ENCODE measurements around the gene ZSCAN4. TPM values are rescaled to one million over a fixed set of nuclear protein-coding genes. Genes with fewer than 3 reads are reported as not detected.

Gene ZSCAN4
- total RNA-seq, 1 experiment from 2014 or later: not detected

DNA sequence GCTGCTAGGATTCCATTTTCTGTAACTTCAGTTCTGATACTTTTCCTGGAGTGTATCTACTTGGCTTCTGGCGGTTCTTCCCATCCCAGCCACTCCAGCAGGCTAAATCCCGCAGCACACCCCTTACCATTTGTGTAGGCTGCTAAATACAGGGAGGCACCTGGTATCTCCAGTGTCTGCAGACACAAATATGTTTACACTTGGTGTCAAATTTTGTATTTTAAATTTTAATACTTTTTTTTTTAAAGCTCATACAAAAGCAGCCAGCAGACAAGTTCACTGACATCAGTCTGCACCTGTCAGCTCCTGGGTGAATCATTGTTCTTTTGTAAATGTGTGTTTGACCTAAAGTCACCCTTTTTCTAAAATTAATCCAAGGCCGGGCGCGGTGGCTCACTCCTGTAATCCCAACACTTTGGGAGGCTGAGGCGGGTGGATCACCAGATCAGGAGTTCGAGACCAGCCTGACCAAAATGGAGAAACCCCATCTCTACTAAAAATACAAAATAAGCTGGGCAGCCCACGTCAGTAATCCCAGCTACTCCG, 3.4 kb upstream of the ZSCAN4 start:
- BruUV-seq (replicated peaks): no TSS peak
- no peak for DNase-seq (ENCODE audit: unreplicated experiment)
- no peak overlapping the region for H3K27ac Mint-ChIP-seq (ENCODE audit: low read depth, unreplicated experiment)
- peaks cover 5% of the 10 kb centered on the region for H3K4me1 Mint-ChIP-seq (ENCODE audit: insufficient read depth, unreplicated experiment)
- peaks cover 14% of the 10 kb centered on the region for H3K27me3 Mint-ChIP-seq (ENCODE audit: insufficient read depth, unreplicated experiment)
- H3K4me3 Mint-ChIP-seq (ENCODE audit: unreplicated experiment): no peak overlapping the region
- POLR2A ChIA-PET: interaction anchor here (0.5 to 2.3 kb wide), 4 partner anchors 9 to 242 kb away, joined by 3 to 8 read pairs (median 4); partner anchors contain the start of gene ZNF551
- intact Hi-C loops (cut with micrococcal nuclease): no loop called here
- H3K36me3 Mint-ChIP-seq (ENCODE audit: insufficient read depth, unreplicated experiment): no peaks in the 10 kb centered on the region
- CTCF ChIA-PET: interaction anchor here (0.6 kb wide), 1 partner anchor 186 kb away, joined by 3 read pairs; no protein-coding TSS in a partner anchor
- no peaks in the 10 kb centered on the region for H3K9me3 Mint-ChIP-seq (ENCODE audit: unreplicated experiment)
- TF ChIP-seq, protein P1, sequence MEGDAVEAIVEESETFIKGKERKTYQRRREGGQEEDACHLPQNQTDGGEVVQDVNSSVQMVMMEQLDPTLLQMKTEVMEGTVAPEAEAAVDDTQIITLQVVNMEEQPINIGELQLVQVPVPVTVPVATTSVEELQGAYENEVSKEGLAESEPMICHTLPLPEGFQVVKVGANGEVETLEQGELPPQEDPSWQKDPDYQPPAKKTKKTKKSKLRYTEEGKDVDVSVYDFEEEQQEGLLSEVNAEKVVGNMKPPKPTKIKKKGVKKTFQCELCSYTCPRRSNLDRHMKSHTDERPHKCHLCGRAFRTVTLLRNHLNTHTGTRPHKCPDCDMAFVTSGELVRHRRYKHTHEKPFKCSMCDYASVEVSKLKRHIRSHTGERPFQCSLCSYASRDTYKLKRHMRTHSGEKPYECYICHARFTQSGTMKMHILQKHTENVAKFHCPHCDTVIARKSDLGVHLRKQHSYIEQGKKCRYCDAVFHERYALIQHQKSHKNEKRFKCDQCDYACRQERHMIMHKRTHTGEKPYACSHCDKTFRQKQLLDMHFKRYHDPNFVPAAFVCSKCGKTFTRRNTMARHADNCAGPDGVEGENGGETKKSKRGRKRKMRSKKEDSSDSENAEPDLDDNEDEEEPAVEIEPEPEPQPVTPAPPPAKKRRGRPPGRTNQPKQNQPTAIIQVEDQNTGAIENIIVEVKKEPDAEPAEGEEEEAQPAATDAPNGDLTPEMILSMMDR (IDR thresholded peaks at IDR 0.05; ENCODE audit: unreplicated experiment): no peak

DNA sequence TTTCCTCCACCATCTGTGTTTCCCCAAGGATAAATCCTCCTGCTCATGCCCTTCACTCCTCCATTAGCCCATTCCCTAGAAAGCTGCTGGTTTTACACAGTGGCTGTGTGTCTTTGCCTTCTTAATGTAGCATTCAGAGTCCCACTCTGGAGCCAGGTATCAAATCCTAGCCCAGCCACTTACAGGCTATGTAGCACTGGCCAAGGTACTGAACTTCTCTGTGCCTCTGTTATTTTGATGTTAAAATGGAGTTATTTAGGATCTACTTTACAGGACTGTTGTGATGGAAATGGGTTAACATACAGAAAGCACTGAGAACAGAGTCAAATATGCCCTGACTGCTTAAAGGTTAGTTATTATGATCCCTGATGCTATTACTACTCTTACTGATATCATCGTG, 1.5 kb upstream of the ZSCAN4 start:
- CTCF ChIA-PET: no interaction called here
- POLR2A ChIA-PET: interaction anchor here (0.6 kb wide), 1 partner anchor 46 kb away, joined by 3 read pairs; no protein-coding TSS in a partner anchor
- H3K4me3 Mint-ChIP-seq (ENCODE audit: unreplicated experiment): no peak overlapping the region
- TF ChIP-seq, protein P1 (IDR thresholded peaks at IDR 0.05; ENCODE audit: unreplicated experiment): no peak
- BruUV-seq (replicated peaks): no TSS peak
- no peak overlapping the region for H3K27ac Mint-ChIP-seq (ENCODE audit: low read depth, unreplicated experiment)
- H3K9me3 Mint-ChIP-seq (ENCODE audit: unreplicated experiment): peaks cover 7% of the 10 kb centered on the region
- peaks cover 5% of the 10 kb centered on the region for H3K4me1 Mint-ChIP-seq (ENCODE audit: insufficient read depth, unreplicated experiment)
- intact Hi-C loops (cut with micrococcal nuclease): no loop called here
- no peak for DNase-seq (ENCODE audit: unreplicated experiment)
- H3K27me3 Mint-ChIP-seq (ENCODE audit: insufficient read depth, unreplicated experiment): no peaks in the 10 kb centered on the region
- no peaks in the 10 kb centered on the region for H3K36me3 Mint-ChIP-seq (ENCODE audit: insufficient read depth, unreplicated experiment)

GRCh38 chr19:57671124-57671895, 2.6 kb downstream of the ZSCAN4 start:
- Mint-ChIP-seq H3K27ac (ENCODE audit: low read depth, unreplicated experiment) (no peak overlapping the region), H3K27me3 (ENCODE audit: insufficient read depth, unreplicated experiment) (no peaks in the 10 kb centered on the region), H3K9me3 (ENCODE audit: unreplicated experiment) (peaks cover 7% of the 10 kb centered on the region), H3K4me1 (ENCODE audit: insufficient read depth, unreplicated experiment) (no peaks in the 10 kb centered on the region), H3K4me3 (ENCODE audit: unreplicated experiment) (no peak overlapping the region), H3K36me3 (ENCODE audit: insufficient read depth, unreplicated experiment) (no peaks in the 10 kb centered on the region)
- BruUV-seq (replicated peaks): no TSS peak
- no peak for DNase-seq (ENCODE audit: unreplicated experiment)
- intact Hi-C loops (cut with micrococcal nuclease): no loop called here
- ChIA-PET CTCF (interaction anchor here (0.8 to 2.3 kb wide), 2 partner anchors 10 to 63 kb away, joined by 5 to 7 read pairs; partner anchors contain the start of gene ZNF551), POLR2A (interaction anchor here (0.7 to 1.0 kb wide), 2 partner anchors 10 to 11 kb away, joined by 3 to 4 read pairs; partner anchors contain the start of gene ZNF551)
- TF ChIP-seq, protein P1 (IDR thresholded peaks at IDR 0.05; ENCODE audit: unreplicated experiment): no peak

- DNase-seq (ENCODE audit: unreplicated experiment): no peak
- H3K27me3 Mint-ChIP-seq (ENCODE audit: insufficient read depth, unreplicated experiment): no peaks in the 10 kb centered on the region
- TF ChIP-seq, protein P1 (IDR thresholded peaks at IDR 0.05; ENCODE audit: unreplicated experiment): no peak
- CTCF ChIA-PET: interaction anchor here (0.6 to 2.3 kb wide), 2 partner anchors 9 to 63 kb away, joined by 3 to 5 read pairs; partner anchors contain the start of gene ZNF551
- POLR2A ChIA-PET: interaction anchor here (1.0 kb wide), 1 partner anchor 9 kb away, joined by 4 read pairs; the partner anchor contains the start of gene ZNF551
- intact Hi-C loops (cut with micrococcal nuclease): no loop called here
- peaks cover 7% of the 10 kb centered on the region for H3K9me3 Mint-ChIP-seq (ENCODE audit: unreplicated experiment)
- no peak overlapping the region for H3K4me3 Mint-ChIP-seq (ENCODE audit: unreplicated experiment)
- no TSS peak for BruUV-seq (replicated peaks)
- H3K4me1 Mint-ChIP-seq (ENCODE audit: insufficient read depth, unreplicated experiment): no peaks in the 10 kb centered on the region
- no peak overlapping the region for H3K27ac Mint-ChIP-seq (ENCODE audit: low read depth, unreplicated experiment)
- no peaks in the 10 kb centered on the region for H3K36me3 Mint-ChIP-seq (ENCODE audit: insufficient read depth, unreplicated experiment)
These were observed 3.7 kb downstream of the ZSCAN4 start for GRCh38 chr19:57672466-57672865.
